ENCODE results near the gene IZUMO1.
"Not testable (repeated sequence)": the region's sequence is repeated elsewhere in the genome, so short reads cannot be mapped to it uniquely, and the experiment has no call there.

Gene IZUMO1

GRCh38 chr19:48737360-48737998, 9.2 kb downstream of the IZUMO1 start:
- no peak for DNase-seq (ENCODE audit: low read depth)

DNA sequence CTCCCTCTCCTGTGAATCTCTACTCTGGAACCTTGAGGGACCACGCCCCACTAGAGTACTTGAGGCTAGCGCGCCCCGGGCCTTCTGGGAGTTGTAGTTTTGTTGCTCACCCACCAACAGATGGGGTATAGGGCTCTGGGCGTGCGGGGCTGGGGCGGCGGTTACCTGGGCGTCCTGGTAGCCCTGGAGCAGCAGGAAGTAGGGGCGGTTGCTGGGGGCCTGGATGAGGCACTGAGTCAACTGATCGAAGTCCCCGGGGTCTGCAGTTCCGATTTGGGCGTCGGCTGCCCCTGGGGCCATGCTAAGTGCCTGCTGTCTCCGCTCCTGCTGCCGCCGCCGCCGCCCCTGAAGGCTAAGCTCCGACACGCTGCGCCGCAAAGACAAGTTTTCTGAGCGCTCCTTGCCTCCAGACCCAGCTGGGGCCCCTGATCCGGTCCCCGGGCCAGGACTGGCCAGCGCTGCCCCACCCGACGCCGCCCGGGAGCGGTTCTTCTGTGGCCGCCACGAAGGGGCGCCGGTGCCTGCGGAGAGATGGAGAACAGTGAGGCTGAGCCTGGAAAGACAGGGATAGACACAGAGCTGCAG, 11.6 kb downstream of the IZUMO1 start:
- DNase-seq (ENCODE audit: low read depth), result no peak

- DNase-seq (ENCODE audit: low read depth), result no peak
Observed at GRCh38 chr19:48734625-48735024, 12.1 kb downstream of the IZUMO1 start.

DNA sequence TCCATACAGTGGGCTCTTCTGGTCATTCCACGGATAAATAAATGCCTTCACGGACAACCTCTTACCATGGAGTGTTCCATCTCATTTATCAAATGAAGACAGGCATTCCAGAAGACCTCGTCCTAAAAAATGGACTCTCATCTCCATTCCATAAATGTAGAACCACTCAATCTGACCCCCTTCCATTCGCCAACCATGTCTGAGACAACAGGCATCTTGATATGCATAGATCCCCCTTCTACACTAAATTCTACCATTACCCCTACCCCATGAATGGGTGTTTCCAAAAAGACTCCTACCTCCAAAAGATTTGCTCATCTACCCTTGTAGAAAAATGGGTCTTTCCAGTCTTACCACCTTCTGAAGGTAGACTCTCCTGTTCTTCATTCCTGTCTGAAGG, 15.3 kb downstream of the IZUMO1 start:
- DNase-seq (ENCODE audit: low read depth), result no peak

DNA sequence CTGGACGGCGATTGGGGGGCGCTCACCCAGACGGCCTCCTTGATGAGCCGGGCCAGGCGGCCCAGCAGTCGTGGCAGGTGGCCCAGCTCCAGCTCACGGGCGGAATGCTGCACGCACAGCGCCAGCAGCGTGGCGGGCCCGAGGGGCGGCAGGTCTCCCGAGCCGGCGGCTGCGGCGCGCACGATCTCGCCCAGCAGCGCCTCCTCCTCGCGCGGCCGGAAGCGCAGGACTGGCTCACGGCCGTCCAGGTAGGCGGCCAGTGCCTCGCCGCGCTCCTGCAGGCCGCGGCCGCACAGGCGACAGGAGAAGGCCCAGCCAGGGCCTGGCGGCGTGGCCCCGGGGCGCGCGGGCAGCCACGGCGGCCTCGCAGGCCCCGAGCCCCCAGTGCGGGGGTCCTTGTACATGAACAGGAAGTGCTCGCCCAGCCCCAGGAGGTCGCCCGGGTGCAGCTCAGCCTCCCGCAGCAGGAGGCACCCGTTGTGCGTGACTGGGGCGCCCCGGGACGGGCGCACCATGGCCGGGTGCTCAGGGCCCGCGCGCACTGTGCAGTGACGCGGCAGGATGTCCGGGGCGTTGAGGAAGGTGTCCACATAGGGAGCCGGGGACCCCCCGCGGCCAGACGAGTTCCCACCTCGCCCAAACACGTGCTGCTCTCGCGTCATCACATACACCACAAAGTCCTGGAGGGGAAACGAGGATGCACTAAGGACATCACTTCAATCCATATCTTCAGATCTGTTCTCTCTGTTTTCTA, 17.6 kb downstream of the IZUMO1 start:
- no peak for DNase-seq (ENCODE audit: low read depth)

DNA sequence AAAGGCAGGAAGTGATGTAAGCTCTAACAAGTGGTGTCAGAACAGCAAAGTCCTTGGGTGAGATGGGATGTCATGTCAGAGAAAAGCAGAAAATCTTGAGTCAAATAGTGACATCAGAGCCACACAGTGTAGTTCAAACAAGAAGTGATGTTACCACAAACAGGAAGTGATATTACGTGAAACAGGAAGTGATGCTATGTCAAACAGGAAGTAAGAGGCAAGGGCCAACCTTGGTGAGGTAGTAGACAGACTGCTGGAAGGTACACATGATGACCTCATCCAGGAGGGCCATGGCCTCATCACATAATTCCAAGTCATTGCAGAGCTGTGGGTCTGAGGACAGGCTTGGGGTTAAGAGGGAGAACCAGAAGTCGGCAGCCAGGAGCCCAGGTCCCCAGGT, 20.2 kb downstream of the IZUMO1 start:
- DNase-seq (ENCODE audit: low read depth), result no peak

GRCh38 chr19:48724796-48725753, 21.6 kb downstream of the IZUMO1 start:
- DNase-seq (ENCODE audit: low read depth), result peak; percentile 87

DNA sequence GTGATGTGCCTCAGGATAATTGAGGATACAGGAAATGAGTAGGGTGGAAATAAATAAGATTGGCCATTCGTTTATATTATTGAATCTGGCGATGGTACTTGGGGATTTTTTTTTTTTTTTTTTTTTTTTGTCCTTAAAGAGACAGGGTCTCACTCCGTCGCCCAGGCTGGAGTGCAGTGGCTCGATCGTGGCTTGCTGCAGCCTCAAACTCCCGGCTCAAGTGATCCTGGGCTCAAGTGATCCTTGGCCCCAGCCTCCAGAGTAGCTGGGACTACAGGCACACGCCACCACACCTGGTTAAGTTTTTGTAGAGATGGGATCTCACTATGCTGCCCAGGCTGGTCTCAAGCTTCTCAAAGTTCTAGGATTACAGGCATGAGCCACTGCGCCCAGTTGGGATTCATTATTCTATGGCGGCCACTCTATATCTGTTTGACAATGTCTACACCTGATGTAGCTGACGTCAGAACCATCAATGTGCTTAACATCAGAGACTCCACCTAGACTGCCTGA, 24.5 kb downstream of the IZUMO1 start:
- no peak for DNase-seq (ENCODE audit: low read depth)

DNA sequence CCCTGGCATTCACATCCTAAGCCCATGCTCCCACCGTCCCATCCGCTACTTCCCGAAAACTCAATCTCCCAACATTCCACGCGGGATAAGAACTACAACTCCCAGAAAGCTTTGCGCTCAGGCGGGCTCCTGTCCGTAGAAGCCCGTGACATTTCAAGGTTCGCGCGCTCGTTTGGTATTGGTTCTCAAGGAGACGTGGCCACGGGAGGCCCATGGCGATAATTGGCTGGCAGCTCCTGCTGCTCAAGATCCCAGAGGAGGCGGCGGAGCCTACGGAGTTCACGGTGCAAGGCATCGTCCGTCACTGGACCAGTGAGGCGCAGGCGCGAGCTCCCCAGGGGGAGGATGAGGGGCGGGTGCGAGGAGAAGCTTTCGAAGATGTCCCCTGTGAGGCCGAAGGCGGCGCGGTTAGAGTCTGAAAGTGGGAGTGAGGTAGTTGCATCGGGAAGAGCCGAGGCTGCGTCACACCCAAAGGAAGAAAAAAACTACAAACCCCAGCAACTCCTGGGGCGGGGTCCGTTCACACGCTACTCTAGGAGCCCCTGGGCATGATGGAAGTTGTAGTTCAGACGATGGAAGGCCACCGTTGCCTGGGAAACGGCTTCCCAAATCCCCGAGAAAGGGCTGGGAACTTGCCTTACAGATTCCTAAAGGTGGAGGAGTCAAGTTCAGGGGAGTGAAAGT, 26.0 kb downstream of the IZUMO1 start:
- DNase-seq (ENCODE audit: low read depth), result peak; percentile 99

DNA sequence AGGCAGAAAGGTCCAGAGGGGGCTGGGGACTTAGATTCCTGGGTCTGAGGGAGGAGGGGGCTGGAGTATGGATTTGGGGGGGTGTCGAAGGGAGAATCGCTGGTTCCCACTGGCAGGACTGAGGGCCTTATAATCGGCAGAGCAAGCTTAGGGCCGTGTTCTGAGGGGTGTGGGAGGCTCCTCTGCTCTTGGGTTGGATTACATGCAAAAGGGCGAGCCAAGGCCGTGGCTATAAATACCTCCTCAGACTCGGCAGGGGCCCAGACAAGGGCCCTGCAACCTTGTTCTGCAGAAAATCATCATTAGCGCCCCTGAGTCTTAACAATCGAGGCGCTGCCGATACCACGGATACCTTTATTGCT, 26.5 kb downstream of the IZUMO1 start:
- no peak for DNase-seq (ENCODE audit: low read depth)

DNA sequence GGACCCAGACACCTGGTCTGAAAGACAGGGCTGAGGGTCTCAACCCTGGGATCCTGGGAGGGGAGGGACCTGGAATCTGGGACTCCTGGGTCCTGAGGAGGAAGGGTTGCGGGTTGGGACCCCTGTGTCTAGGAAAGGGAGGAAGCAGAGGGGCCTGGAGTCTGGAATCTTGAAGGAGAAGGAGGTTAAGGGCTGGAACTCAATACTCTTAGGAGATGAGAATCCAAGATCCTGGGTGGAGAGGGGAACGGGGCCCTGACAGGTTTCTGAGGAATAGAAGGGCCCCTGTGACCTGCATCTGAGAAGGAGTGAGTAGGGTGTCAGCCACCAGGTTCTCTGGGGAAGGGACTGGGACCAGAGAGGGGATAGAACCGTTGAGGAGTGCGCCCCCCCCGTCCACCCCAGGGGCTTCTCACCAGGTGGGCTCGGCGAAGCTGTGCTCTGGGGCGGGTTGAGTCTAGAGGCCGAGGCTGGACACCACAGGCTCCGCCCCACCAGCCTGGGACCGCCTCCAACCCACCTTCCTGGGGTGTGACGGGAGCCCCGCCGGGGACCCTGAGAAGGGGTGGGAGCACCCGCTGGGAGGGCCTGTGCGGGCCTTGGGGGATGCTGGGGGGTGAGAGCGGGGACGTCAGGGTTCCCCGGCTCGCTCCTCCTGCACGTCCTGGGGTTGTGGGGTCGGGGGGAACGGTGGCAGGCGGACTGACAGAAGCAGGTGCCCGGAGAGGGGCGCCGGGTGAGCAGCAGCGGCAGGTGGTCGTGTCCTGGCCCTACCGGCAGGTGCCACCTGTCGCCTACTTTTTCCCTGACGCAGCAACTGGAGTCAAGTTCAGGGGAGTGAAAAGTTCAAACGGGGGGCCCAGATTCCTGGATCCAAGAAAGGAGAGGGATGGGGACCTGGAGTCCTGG, 27.2 kb downstream of the IZUMO1 start, which contains the start of gene MAMSTR:
MAMSTR (minus strand) TSS at position 463 of the 909 bp plus-strand sequence. CDS start 694 bp downstream, outside the sequence.
- DNase-seq (ENCODE audit: low read depth), result no peak

DNA sequence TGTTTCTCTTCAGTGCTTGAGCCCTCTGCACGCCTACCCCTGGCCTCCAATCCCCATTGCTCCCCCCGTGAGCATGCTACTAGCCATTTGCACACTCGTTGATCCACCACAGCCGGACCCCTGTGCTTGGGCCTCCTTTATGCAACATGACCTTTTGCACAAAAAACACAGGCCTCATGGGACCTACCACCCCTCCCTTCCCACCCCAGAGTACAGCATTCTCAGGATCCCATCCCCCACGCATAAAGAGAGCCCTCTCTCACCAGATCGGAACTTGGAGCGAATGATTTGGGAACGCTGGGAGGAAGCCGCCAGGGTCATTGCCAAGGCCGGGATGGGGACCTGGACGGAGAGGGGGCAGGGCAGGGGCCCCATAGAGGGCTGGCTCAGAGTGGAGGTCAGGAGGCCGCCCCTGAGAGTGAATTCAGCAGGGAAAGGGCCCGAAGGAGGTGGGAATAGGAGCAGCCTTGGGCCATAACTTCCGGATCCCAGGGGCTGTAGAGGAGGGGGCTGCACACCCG, 27.9 kb downstream of the IZUMO1 start:
- no peak for DNase-seq (ENCODE audit: low read depth)

GRCh38 chr19:48718106-48718505, 28.6 kb downstream of the IZUMO1 start:
- not testable (repeated sequence) for DNase-seq (ENCODE audit: low read depth)

DNA sequence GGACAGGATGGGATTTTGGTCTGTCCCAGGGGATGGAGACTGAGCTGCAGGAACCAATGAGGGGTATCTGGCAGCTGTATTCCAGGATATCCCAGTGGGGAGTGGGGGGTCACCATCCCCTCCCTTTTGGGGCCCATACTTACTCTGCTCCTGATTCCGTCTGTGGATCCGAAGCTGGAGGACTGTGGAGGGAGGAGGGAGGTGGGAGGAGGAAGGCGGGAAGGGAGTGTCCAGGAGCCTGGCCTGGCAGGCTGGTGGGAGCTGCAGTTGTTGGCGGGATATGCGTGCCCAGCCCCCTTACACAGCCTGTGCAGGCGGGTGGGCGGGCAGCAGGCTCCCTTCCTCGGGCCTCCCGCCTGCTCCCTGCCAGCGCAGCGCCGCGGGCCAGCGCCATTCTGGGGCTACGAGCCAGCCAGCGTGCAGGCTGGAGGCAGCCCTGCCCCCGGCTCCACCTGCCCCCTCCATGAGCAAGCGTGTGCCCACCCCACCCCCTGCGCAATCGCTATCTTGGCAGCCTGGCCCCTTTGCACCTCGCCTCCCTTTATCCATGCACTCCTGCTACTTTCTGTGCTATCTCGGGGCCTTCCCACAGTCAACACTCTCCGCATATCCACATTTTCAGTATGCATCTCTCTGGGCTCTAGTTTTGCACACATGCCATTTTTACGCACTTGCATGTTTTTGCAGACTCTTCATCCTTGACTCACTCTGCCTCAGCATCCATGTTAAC, 30.0 kb downstream of the IZUMO1 start:
- DNase-seq (ENCODE audit: low read depth), result peak; percentile 67

- DNase-seq (ENCODE audit: low read depth), result no peak
Observed at GRCh38 chr19:48715681-48716171, 31.0 kb downstream of the IZUMO1 start.

GRCh38 chr19:48714759-48715675, 31.7 kb downstream of the IZUMO1 start:
- no peak for DNase-seq (ENCODE audit: low read depth)

DNA sequence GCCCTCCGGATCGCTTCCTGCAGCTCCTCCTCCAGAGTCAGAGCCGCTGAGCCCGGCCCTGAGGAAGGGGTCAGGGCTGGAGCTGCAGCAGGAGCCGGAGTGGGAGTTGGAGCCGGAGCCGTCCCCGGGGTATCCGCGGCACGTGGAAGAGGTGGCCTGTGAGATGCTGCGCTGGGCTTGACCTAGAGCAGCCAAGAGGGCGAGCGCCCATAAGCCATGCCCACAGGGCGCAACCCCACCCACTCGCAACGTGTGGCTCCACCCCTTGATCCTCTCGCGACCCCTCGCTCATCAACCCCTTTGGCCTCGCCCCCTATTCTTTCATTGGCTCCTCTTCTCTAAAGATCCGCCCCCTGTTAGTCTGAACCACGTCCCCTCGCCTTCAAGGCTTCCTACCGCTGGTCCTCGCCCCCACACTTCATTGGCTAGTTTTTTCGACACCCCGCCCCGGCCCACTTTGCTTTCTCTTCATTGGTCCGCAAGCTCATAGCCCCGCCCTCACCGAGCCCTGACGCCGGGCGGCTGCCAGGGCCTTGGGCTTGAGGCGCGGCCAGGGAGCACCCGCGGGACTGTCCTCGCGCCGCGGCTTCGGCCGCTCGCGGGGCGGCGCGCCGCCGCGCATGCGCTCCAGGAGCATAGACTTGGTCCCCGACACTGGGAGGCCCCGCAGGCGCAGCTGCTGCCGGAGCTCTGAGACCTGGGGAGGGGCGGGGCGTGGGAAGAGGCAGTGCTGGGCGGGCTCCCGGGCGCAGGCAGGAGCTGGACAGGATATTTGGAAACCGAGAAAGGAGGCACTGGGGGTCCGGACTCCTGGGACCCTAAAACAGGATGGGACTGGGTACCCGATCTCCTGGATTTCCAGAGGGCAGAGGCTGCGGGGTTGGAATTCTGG, 32.6 kb downstream of the IZUMO1 start:
- DNase-seq (ENCODE audit: low read depth), result peak; percentile 99

Data from fibroblast of the conjunctiva (primary cell).